Mucosa of stomach (tissue), 1 donor: ENCODE data around the gene CD274.

Experiments
- H3K27me3 ChIP-seq: one replicate; pipeline ENCODE4 v1.7.0; 2013; ENCODE audit warnings: mild to moderate bottlenecking, low read length; ENCODE audit not compliant: control insufficient read depth, insufficient read depth
- H3K36me3 ChIP-seq: one replicate; pipeline ENCODE4 v1.7.0; 2013; ENCODE audit warnings: low read length; ENCODE audit not compliant: control insufficient read depth, insufficient read depth
- H3K4me1 ChIP-seq: one replicate; pipeline ENCODE4 v1.7.0; 2013; ENCODE audit warnings: mild to moderate bottlenecking, low read length; ENCODE audit not compliant: control insufficient read depth, insufficient read depth
- H3K4me3 ChIP-seq: one replicate; pipeline ENCODE4 v1.7.0; 2013; ENCODE audit warnings: low read length
- H3K9ac ChIP-seq: one replicate; pipeline ENCODE4 v1.7.0; 2013; ENCODE audit warnings: mild to moderate bottlenecking, low read length, moderate library complexity
- H3K9me3 ChIP-seq: one replicate; pipeline ENCODE4 v1.7.0; 2013; ENCODE audit warnings: mild to moderate bottlenecking, low read length, moderate library complexity; ENCODE audit not compliant: control insufficient read depth
- donor health status: Pancreatic carcinoma.

The CD274 gene

GRCh38 chr9:5450359-5451091, at the start of gene CD274:
Gene CD274 (plus strand): TSS chr9:5450542. CDS start chr9:5456114, 5,572 bp downstream.
- Histone ChIP-seq H3K27me3 (no peaks in the 10 kb centered on the region), H3K9me3 (no peaks in the 10 kb centered on the region), H3K9ac (peak within 1 kb of the TSS; percentile 90), H3K36me3 (no peaks in the 10 kb centered on the region), H3K4me3 (peak within 1 kb of the TSS; percentile 49), H3K4me1 (peaks cover 12% of the 10 kb centered on the region)

GRCh38 chr9:5402217-5402616, 48.1 kb upstream of the CD274 start:
- Histone ChIP-seq H3K27me3 (no peaks in the 10 kb centered on the region), H3K9me3 (no peaks in the 10 kb centered on the region), H3K9ac (no peak overlapping the region), H3K4me3 (no peak overlapping the region), H3K36me3 (no peaks in the 10 kb centered on the region), H3K4me1 (no peaks in the 10 kb centered on the region)

- Histone ChIP-seq H3K4me3 (no peak overlapping the region), H3K4me1 (no peaks in the 10 kb centered on the region), H3K9ac (no peak overlapping the region), H3K27me3 (no peaks in the 10 kb centered on the region), H3K36me3 (no peaks in the 10 kb centered on the region), H3K9me3 (no peaks in the 10 kb centered on the region)
Measured at GRCh38 chr9:5408596-5408995, 41.7 kb upstream of the CD274 start.

GRCh38 chr9:5416953-5417352, 33.4 kb upstream of the CD274 start:
- Histone ChIP-seq H3K36me3 (no peaks in the 10 kb centered on the region), H3K4me3 (no peak overlapping the region), H3K9me3 (no peaks in the 10 kb centered on the region), H3K4me1 (no peaks in the 10 kb centered on the region), H3K9ac (no peak overlapping the region), H3K27me3 (no peaks in the 10 kb centered on the region)

- Histone ChIP-seq H3K4me1 (no peaks in the 10 kb centered on the region), H3K36me3 (no peaks in the 10 kb centered on the region), H3K9me3 (no peaks in the 10 kb centered on the region), H3K4me3 (no peak overlapping the region), H3K27me3 (no peaks in the 10 kb centered on the region), H3K9ac (no peak overlapping the region)
Measured at GRCh38 chr9:5418481-5418880, 31.9 kb upstream of the CD274 start.

GRCh38 chr9:5419987-5420386, 30.4 kb upstream of the CD274 start:
- Histone ChIP-seq H3K4me3 (no peak overlapping the region), H3K9me3 (no peaks in the 10 kb centered on the region), H3K36me3 (no peaks in the 10 kb centered on the region), H3K9ac (no peak overlapping the region), H3K27me3 (no peaks in the 10 kb centered on the region), H3K4me1 (no peaks in the 10 kb centered on the region)

- Histone ChIP-seq H3K4me1 (no peaks in the 10 kb centered on the region), H3K9me3 (no peaks in the 10 kb centered on the region), H3K36me3 (no peaks in the 10 kb centered on the region), H3K4me3 (no peak overlapping the region), H3K27me3 (no peaks in the 10 kb centered on the region), H3K9ac (no peak overlapping the region)
Measured at GRCh38 chr9:5421163-5421562, 29.2 kb upstream of the CD274 start.

- Histone ChIP-seq H3K4me3 (no peak overlapping the region), H3K36me3 (no peaks in the 10 kb centered on the region)
Measured at GRCh38 chr9:5422276-5422675, 28.1 kb upstream of the CD274 start.

GRCh38 chr9:5425006-5425628, 25.2 kb upstream of the CD274 start:
- Histone ChIP-seq H3K9me3 (no peaks in the 10 kb centered on the region), H3K9ac (no peak overlapping the region), H3K36me3 (no peaks in the 10 kb centered on the region)

More at GRCh38 chr9:5422276-5422675, 28.1 kb upstream of the CD274 start:
- no peaks in the 10 kb centered on the region for H3K9me3 ChIP-seq
- H3K27me3 ChIP-seq: no peaks in the 10 kb centered on the region
- H3K4me1 ChIP-seq: no peaks in the 10 kb centered on the region
- H3K9ac ChIP-seq: no peak overlapping the region

GRCh38 chr9:5427005-5427404, 23.3 kb upstream of the CD274 start:
- no peak overlapping the region for H3K9ac ChIP-seq
- no peaks in the 10 kb centered on the region for H3K36me3 ChIP-seq
- no peaks in the 10 kb centered on the region for H3K4me1 ChIP-seq
- H3K9me3 ChIP-seq: no peaks in the 10 kb centered on the region
- no peak overlapping the region for H3K4me3 ChIP-seq
- no peaks in the 10 kb centered on the region for H3K27me3 ChIP-seq

More at GRCh38 chr9:5425006-5425628, 25.2 kb upstream of the CD274 start:
- Histone ChIP-seq H3K4me1 (no peaks in the 10 kb centered on the region), H3K4me3 (no peak overlapping the region), H3K27me3 (no peaks in the 10 kb centered on the region)

GRCh38 chr9:5428172-5428571, 22.2 kb upstream of the CD274 start:
- no peak overlapping the region for H3K4me3 ChIP-seq
- H3K9ac ChIP-seq: no peak overlapping the region
- no peaks in the 10 kb centered on the region for H3K27me3 ChIP-seq
- no peaks in the 10 kb centered on the region for H3K4me1 ChIP-seq
- H3K36me3 ChIP-seq: no peaks in the 10 kb centered on the region
- H3K9me3 ChIP-seq: no peaks in the 10 kb centered on the region

- H3K36me3 ChIP-seq: no peaks in the 10 kb centered on the region
- H3K9ac ChIP-seq: no peak overlapping the region
- H3K4me1 ChIP-seq: no peaks in the 10 kb centered on the region
- no peaks in the 10 kb centered on the region for H3K9me3 ChIP-seq
- no peak overlapping the region for H3K4me3 ChIP-seq
- no peaks in the 10 kb centered on the region for H3K27me3 ChIP-seq
Measured at GRCh38 chr9:5428794-5429528, 21.4 kb upstream of the CD274 start.
